Ovary (tissue), 9 donors: ENCODE results near the gene CISD2. TPM values are rescaled to one million over a fixed set of nuclear protein-coding genes. Genes with fewer than 3 reads are reported as not detected.

Experiments
- DNase-seq, 5 donors: peaks; one replicate each; pipeline ENCODE4 v3.0.0-alpha.2; 2019 to 2020
- H3K27ac ChIP-seq, 2 donors: fragments of 200-600 bp; one replicate each; pipeline versions ENCODE4 v1.5.1 to v1.8.0; 2019 to 2022
- H3K27me3 ChIP-seq: fragments of 200-600 bp; one replicate; pipeline ENCODE4 v1.8.0; 2022
- H3K36me3 ChIP-seq: fragments of 200-600 bp; sonication (generic); one replicate; pipeline ENCODE4 v1.5.1; 2019
- H3K4me1 ChIP-seq: one replicate; pipeline ENCODE4 v1.8.1; 2013; ENCODE audit warnings: mild to moderate bottlenecking, moderate library complexity; ENCODE audit not compliant: insufficient read depth
- H3K4me3 ChIP-seq: fragments of 200-600 bp; sonication (generic); one replicate; pipeline ENCODE4 v1.5.1; 2017
- H3K9me3 ChIP-seq, 2 donors: fragments of 200-600 bp in 1 of 2; sonication (generic) in 1 of 2; one replicate each; pipeline versions ENCODE4 v1.5.1 to v1.8.1; 2013 to 2019; ENCODE audit warnings: mild to moderate bottlenecking in 1 of 2, moderate library complexity in 1 of 2
- CTCF ChIP-seq, 3 donors: fragments of 450-650 bp in 2 of 3; fragments of 200-600 bp in 1 of 3; IDR thresholded peaks; one replicate each; pipeline versions ENCODE4 v1.5.1 to v1.8.0; 2016 to 2022; ENCODE audit warnings: antibody characterized with exemption in 3 of 3, mild to moderate bottlenecking in 1 of 3
- EP300 ChIP-seq: sonication (generic); formaldehyde crosslinking; IDR thresholded peaks from one replicate; pipeline ENCODE4 v1.6.1; 2017; ENCODE audit warnings: antibody characterized with exemption
- POLR2A ChIP-seq: fragments of 450-650 bp; IDR thresholded peaks from one replicate; pipeline ENCODE4 v1.6.1; 2017; ENCODE audit warnings: antibody characterized with exemption, mild to moderate bottlenecking, moderate library complexity
- WGBS, 3 donors: extraction: QIAGEN DNeasy Blood & Tissue Kit in 1 of 3; methylation state at CpG; one replicate each; pipeline versions ENCODE4 v1.1.5 to v1.1.7; 2013 to 2017; 5-methylcytosine and 5-hydroxymethylcytosine counted together
- intact Hi-C, 4 donors: fragments of 100-400 bp; cut with DNase I; formaldehyde crosslinking; loops; one replicate each; pipeline versions ENCODE4 v1.11.0 to v1.15.1; 2022 to 2023
- polyA plus RNA-seq, 2 donors: library from polyadenylated mRNA; stranded (reverse); fragments of 200-250 nt in 1 of 2; fragments of 350-450 nt in 1 of 2; fragmentation: Illumina TruSeq in 1 of 2; extraction: RNeasy Lipid Tissue Mini Kit (QIAGEN cat#74804) in 1 of 2; gene quantifications; one replicate each; pipeline ENCODE4 v1.2.3, GENCODE V29; 2013 to 2014
- total RNA-seq, 7 donors: library from RNA; depleted of rRNA in 2 of 7; stranded (reverse); fragments of >200 nt in 2 of 7; fragmentation: NEBNext Ultra II Directional in 3 of 7; extraction: Animal tissue kit (Norgen Biotek cat#: 25700) in 3 of 7; gene quantifications; one replicate each; pipeline versions ENCODE4 v1.1.0 to v1.2.4, GENCODE V29; 2016 to 2023
- donor health status: DM: no; HTN: no; CAD: no; lungs with moderate emphysema.
- donor health status: DM: no; HTN: no; CAD: no.
- donor health status: Bipolar disorder and iron deficiency.
- donor health status: DM: yes; HTN: yes; CAD: no.
- donor health status: DM: no; HTN: no; CAD: no.
- donor health status: DM: yes; HTN: yes; CAD: no.

The CISD2 gene
- total and polyA plus RNA-seq, 9 donors: 7.9 to 27.1 (median 19.1) TPM

GRCh38 chr4:102826890-102827673, 41.7 kb upstream of the CISD2 start, which contains the start of gene UBE2D3:
Gene UBE2D3, minus strand, starts transcription at chr4:102827551. Its CDS starts 1,043 bp downstream, at chr4:102826508.
- H3K27me3 ChIP-seq: no peaks in the 10 kb centered on the region
- intact Hi-C loops: loop anchor here in 2 of 4 donors (2.0 to 5.0 kb wide), 2 partner anchors 42 to 325 kb away; partner anchors contain the start of genes CISD2 (in 1 of the 2) and NFKB1 (in 1 of the 2)
- H3K4me3 ChIP-seq: peak within 1 kb of the TSS; percentile 93
- WGBS, 3 donors: 0% methylated on average over 66 to 73 of the region's 73 CpGs
- H3K27ac ChIP-seq: peak within 1 kb of the TSS; percentile 99 to 100
- no peak for TF ChIP-seq CTCF (IDR thresholded peaks at IDR 0.05)
- TF ChIP-seq POLR2A: peak; percentile 91
- TF ChIP-seq EP300: peak; percentile 47
- no peaks in the 10 kb centered on the region for H3K4me1 ChIP-seq
- H3K9me3 ChIP-seq: no peaks in the 10 kb centered on the region
- H3K36me3 ChIP-seq: no peaks in the 10 kb centered on the region
- peak; percentile 94 to 97 (median 97) for DNase-seq

- peak in 1 of 3 donors; percentile 13 for TF ChIP-seq CTCF (IDR thresholded peaks at IDR 0.05)
- TF ChIP-seq EP300: peak; percentile 70
- TF ChIP-seq POLR2A: peak; percentile 35
- Histone ChIP-seq H3K36me3 (no peaks in the 10 kb centered on the region), H3K27me3 (no peaks in the 10 kb centered on the region), H3K27ac (peak overlapping the region; percentile 99 to 100), H3K4me3 (peak overlapping the region; percentile 93), H3K4me1 (no peaks in the 10 kb centered on the region), H3K9me3 (no peaks in the 10 kb centered on the region)
- intact Hi-C loops: loop anchor here in 2 of 4 donors (1.0 to 5.0 kb wide), 3 partner anchors 40 to 326 kb away; partner anchors contain the start of genes CISD2 (in 2 of the 2) and NFKB1 (in 1 of the 2)
- 0 to 1% (median 0%) methylated on average over 47 to 50 of the region's 50 CpGs for WGBS, 3 donors
- DNase-seq: peak; percentile 98 to 100 (median 99)
Observed at GRCh38 chr4:102827674-102828496, 40.9 kb upstream of the CISD2 start.

GRCh38 chr4:102828497-102828808, 40.3 kb upstream of the CISD2 start:
- TF ChIP-seq POLR2A: no peak
- TF ChIP-seq CTCF (IDR thresholded peaks at IDR 0.05): no peak
- DNase-seq: no peak
- intact Hi-C loops: loop anchor here in 1 of 4 donors (1.0 to 5.0 kb wide), 2 partner anchors 40 to 326 kb away; partner anchors contain the start of genes CISD2 and NFKB1
- Histone ChIP-seq H3K27ac (peak overlapping the region; percentile 99 to 100), H3K36me3 (no peaks in the 10 kb centered on the region), H3K9me3 (no peaks in the 10 kb centered on the region), H3K4me1 (no peaks in the 10 kb centered on the region), H3K27me3 (no peaks in the 10 kb centered on the region), H3K4me3 (peak overlapping the region; percentile 93)
- WGBS, 3 donors: 0% methylated on average over 4 of the region's 4 CpGs

- DNase-seq: no peak
- TF ChIP-seq EP300 (no peak), POLR2A (no peak), CTCF (IDR thresholded peaks at IDR 0.05) (no peak)
- no peaks in the 10 kb centered on the region for H3K4me1 ChIP-seq
- WGBS, 3 donors: 96% methylated on average over 7 of the region's 7 CpGs
- intact Hi-C loops: loop anchor here in 1 of 4 donors (5.0 kb wide), 1 partner anchor 328 kb away; the partner anchor contains the start of gene NFKB1
- H3K4me3 ChIP-seq: no peak overlapping the region
- no peaks in the 10 kb centered on the region for H3K27me3 ChIP-seq
- no peaks in the 10 kb centered on the region for H3K9me3 ChIP-seq
- no peak overlapping the region for H3K27ac ChIP-seq
- no peaks in the 10 kb centered on the region for H3K36me3 ChIP-seq
Observed at GRCh38 chr4:102829803-102830202, 39.0 kb upstream of the CISD2 start.
